ENCODE measurements around the gene EFCAB13.
"Not testable (repeated sequence)": the region's sequence is repeated elsewhere in the genome, so short reads cannot be mapped to it uniquely, and the experiment has no call there.

The EFCAB13 gene

DNA sequence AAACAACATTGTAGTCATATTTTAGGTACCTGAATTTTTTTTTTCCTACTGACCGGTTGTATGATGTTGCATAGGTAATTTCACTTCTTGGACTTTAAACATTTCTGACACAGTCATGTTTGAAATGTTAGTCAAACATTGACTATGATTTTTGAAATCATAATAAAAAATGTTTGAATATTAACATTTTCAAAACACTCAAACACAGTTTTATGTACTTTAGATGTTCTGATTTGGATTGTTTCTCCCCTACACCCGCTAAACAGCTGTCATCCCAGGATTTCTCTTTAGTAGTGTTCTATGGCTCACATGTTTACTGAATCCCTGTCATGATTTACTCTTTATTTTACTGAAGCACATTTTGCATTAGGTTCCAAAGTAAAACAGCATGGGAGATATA lies 104.2 kb downstream of the EFCAB13 start:
- no peak for DNase-seq

DNA sequence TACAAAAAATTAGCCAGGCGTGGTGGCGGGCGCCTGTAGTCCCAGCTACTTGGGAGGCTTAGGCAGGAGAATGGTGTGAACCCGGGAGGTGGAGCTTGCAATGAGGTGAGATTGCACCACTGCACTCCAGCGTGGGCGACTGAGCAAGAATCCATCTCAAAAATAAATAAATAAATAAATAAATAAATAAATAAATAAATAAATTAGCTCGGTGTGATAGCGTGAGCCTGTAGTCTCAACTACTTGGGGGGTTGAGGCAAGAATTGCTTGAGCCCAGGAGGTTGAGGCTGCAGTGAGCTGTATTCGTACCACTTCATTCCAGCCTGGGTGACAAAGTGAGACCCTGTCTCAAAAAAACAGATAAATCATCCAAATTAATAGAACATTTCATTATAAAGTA lies 108.5 kb downstream of the EFCAB13 start:
- not testable (repeated sequence) for DNase-seq

DNA sequence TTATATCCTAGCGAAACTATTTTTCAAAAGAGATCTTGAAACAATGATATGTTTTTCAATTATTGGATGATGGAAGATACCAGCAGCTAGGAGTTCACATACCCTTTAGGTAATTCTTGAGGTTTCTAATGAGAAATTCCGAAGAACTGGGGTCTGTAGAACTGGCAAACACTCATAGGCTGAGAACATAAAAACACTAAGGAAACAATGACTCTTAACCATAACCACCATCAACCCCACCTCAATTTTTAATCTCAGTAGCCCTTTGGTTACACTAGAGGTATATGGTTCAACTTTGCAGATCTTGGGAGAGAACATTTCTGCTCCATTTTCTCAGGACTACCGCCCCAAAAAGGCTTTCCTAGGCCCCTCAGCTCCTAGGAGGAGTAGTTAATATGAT lies 141.4 kb downstream of the EFCAB13 start:
- DNase-seq: no peak

DNA sequence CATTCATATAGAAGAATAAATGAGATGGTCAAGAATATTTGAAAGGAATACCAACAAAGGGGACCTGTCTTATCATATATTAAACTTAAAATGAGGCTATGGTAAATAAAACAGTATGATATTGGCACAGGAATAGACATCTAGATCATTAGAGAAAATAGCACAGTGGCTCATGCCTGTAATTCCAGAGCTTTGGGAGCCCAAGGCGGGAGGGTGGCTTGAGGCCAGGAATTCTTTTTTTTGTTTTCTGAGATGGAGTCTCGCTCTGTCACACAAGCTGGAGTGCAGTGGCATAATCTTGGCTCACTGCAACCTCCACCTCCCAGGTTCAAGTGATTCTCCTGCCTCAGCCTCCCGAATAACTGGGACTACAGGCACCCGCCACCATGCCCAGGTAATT lies 143.2 kb downstream of the EFCAB13 start:
- DNase-seq: not testable (repeated sequence)

DNA sequence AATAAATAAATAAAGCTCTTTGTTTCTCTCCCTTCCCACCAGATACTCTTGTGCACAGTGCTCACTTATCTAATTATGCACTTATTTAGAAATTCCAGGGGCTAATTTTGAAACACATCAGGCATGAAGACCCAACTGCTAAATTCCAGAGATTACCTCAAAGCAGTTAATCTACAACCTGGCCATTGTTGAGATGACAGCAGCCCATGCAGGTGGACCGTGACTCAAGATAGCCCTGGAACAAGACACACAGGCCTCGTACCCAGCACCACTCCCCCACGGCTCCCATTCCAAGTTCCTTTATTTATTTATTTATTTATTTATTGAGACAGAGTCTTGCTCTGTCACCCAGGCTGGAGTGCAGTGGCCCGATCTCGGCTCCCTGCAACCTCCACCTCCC lies 147.1 kb downstream of the EFCAB13 start:
- DNase-seq: no peak

DNA sequence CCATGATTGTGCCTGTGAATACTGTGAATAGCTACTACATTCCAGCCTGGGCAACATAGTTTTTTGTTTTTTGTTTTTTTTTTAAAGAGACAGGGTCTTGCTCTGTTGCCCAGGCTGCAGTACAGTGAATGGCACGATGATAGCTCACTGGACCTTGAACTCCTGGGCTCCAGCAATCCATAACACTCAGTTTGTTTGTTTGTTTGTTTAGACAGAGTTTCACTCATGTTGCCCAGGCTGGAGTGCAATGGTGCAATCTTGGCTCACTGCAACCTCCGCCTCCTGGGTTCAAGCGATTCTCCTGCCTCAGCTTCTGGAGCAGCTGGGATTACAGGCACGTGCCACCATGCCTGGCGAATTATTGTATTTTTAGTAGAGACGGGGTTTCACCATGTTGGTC lies 148.3 kb downstream of the EFCAB13 start:
- not testable (repeated sequence) for DNase-seq

Data from NCI-H774 (cell line).